ENCODE data around the gene CWC15.

DNA sequence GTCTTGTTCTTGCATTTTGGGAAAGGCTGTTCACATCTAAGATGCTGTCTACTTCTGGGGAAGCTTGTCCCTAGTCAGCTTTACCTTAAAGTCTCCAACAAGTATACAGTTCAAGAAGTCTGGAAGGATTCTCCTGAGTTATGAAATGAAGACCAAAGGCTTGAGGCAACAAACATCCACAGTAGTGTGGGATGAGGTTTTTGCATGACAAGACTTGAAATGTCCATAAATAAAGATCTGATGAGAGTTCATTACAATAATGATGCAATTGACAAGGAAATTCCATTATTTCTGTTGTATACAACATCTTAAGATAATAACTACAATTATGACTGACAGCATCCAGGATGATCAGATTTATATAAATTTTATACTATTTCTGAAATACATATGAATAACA lies 30.4 kb upstream of the CWC15 start:
- no peak for TF ChIP-seq HDAC1 (IDR thresholded peaks at IDR 0.05)
- TF ChIP-seq POLR2AphosphoS5 (IDR thresholded peaks at IDR 0.05; ENCODE audit: control insufficient read depth, insufficient read depth, low read depth, low read length), result no peak
- TF ChIP-seq ZNF140 (CRISPR knock-in tag; IDR thresholded peaks at IDR 0.05), result no peak
- TF ChIP-seq, protein P1, sequence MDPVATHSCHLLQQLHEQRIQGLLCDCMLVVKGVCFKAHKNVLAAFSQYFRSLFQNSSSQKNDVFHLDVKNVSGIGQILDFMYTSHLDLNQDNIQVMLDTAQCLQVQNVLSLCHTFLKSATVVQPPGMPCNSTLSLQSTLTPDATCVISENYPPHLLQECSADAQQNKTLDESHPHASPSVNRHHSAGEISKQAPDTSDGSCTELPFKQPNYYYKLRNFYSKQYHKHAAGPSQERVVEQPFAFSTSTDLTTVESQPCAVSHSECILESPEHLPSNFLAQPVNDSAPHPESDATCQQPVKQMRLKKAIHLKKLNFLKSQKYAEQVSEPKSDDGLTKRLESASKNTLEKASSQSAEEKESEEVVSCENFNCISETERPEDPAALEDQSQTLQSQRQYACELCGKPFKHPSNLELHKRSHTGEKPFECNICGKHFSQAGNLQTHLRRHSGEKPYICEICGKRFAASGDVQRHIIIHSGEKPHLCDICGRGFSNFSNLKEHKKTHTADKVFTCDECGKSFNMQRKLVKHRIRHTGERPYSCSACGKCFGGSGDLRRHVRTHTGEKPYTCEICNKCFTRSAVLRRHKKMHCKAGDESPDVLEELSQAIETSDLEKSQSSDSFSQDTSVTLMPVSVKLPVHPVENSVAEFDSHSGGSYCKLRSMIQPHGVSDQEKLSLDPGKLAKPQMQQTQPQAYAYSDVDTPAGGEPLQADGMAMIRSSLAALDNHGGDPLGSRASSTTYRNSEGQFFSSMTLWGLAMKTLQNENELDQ (CRISPR knock-in tag; IDR thresholded peaks at IDR 0.05; ENCODE audit: borderline replicate concordance), result no peak
- TF ChIP-seq ZNF436 (CRISPR knock-in tag; IDR thresholded peaks at IDR 0.05), result no peak
- TF ChIP-seq, protein P2, sequence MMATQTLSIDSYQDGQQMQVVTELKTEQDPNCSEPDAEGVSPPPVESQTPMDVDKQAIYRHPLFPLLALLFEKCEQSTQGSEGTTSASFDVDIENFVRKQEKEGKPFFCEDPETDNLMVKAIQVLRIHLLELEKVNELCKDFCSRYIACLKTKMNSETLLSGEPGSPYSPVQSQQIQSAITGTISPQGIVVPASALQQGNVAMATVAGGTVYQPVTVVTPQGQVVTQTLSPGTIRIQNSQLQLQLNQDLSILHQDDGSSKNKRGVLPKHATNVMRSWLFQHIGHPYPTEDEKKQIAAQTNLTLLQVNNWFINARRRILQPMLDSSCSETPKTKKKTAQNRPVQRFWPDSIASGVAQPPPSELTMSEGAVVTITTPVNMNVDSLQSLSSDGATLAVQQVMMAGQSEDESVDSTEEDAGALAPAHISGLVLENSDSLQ (IDR thresholded peaks at IDR 0.05), result no peak
- no peak for TF ChIP-seq ZNF830 (CRISPR knock-in tag; IDR thresholded peaks at IDR 0.05)
- no peak for TF ChIP-seq RNF2 (IDR thresholded peaks at IDR 0.05)
- TF ChIP-seq, protein P3, sequence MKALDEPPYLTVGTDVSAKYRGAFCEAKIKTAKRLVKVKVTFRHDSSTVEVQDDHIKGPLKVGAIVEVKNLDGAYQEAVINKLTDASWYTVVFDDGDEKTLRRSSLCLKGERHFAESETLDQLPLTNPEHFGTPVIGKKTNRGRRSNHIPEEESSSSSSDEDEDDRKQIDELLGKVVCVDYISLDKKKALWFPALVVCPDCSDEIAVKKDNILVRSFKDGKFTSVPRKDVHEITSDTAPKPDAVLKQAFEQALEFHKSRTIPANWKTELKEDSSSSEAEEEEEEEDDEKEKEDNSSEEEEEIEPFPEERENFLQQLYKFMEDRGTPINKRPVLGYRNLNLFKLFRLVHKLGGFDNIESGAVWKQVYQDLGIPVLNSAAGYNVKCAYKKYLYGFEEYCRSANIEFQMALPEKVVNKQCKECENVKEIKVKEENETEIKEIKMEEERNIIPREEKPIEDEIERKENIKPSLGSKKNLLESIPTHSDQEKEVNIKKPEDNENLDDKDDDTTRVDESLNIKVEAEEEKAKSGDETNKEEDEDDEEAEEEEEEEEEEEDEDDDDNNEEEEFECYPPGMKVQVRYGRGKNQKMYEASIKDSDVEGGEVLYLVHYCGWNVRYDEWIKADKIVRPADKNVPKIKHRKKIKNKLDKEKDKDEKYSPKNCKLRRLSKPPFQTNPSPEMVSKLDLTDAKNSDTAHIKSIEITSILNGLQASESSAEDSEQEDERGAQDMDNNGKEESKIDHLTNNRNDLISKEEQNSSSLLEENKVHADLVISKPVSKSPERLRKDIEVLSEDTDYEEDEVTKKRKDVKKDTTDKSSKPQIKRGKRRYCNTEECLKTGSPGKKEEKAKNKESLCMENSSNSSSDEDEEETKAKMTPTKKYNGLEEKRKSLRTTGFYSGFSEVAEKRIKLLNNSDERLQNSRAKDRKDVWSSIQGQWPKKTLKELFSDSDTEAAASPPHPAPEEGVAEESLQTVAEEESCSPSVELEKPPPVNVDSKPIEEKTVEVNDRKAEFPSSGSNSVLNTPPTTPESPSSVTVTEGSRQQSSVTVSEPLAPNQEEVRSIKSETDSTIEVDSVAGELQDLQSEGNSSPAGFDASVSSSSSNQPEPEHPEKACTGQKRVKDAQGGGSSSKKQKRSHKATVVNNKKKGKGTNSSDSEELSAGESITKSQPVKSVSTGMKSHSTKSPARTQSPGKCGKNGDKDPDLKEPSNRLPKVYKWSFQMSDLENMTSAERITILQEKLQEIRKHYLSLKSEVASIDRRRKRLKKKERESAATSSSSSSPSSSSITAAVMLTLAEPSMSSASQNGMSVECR (CRISPR knock-in tag; IDR thresholded peaks at IDR 0.05), result no peak
- no peak for TF ChIP-seq SMAD1 (IDR thresholded peaks at IDR 0.05; ENCODE audit: low read depth, low read length, partially characterized antibody)
- TF ChIP-seq ZFX (CRISPR knock-in tag; IDR thresholded peaks at IDR 0.05), result no peak
